HG03354 (cell line): ENCODE data around the gene ANP32B.
"Not testable (repeated sequence)": the region's sequence is repeated elsewhere in the genome, so short reads cannot be mapped to it uniquely, and the experiment has no call there.

Experiments used
- ATAC-seq: cut with Tn5 transposase; IDR thresholded peaks from one replicate; pipeline ENCODE4 v1.9.1; 2021; ENCODE audit warnings: mild to moderate bottlenecking; ENCODE audit not compliant: unreplicated experiment, poor library complexity, severe bottlenecking

ANP32B gene

DNA sequence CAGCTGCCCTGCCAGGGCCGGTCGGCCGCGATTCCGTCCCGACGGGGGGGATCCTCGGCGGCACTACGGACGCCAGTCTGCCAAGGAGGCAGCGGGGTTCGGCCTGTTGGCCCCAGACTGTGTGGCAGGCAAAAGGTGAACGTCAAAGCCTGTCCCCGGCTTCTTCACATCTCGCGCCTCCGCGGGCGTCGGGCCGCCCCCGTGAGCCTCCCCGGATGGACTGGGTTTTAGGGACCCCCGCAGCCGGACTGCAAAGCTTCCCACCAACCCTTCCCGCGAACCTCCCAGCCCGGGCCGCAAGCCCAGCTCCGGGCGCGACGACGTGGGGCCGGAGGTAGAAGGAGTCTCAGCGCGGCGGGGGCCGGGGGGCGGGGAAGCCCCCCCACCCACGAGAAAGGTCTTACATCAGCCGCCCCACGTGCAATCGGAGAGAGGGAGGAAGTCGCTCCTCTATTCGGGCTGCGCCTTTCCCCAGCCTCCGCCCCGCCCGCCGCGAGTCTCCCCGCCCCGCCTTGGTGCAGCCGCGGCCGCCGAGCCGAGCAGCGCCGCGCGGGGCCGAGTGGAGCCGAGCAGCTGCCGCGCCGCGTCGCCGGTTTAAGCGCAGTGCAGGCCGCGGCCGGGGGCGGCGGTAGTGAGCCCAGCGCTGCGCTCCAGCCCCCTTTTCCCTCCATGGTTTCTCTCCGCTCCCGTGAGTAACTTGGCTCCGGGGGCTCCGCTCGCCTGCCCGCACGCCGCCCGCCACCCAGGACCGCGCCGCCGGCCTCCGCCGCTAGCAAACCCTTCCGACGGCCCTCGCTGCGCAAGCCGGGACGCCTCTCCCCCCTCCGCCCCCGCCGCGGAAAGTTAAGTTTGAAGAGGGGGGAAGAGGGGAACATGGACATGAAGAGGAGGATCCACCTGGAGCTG lies at the start of gene ANP32B:
Gene ANP32B, plus strand, starts transcription at position 659 of the 906 bp plus-strand sequence. Its CDS starts 215 bp downstream, at position 874.
- ATAC-seq = peak; percentile 73

DNA sequence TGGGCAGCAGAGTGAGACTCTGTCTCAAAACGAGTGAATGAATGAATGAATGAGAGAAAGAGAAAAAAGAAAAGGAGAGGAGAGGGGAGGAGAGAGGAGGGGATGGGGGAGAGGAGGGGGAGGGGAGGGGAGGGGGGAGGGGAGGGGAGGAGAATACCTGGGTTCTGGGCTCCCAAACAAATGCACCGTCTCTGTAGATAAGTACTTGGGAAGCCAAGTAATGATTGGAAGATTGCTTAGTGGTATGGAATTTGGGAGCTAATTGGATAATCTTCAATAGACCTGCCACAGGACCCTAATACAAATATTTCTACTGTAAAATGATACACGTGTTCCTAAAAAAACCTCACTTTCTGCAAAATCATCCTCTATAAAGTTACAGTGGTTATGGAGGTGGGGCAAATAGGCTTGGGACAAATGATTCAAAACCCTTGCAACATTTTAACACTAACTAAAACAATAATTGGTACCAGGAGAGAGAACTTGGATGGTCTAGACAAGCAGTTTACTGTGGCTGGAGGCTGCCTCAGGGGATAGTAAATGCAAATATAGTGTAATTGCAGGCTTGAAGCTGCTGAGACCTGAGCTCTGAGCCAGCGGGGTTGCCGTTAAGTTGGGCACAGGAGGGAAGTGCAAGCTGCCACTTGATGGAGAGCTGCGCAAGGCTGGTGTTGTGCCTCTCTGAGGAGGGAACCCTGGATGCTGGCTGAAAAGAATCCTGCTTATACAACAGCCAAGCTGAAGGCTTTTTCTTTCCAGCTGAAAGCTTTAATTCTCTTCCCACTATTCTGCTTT lies 48.6 kb upstream of the ANP32B start:
- no peak for ATAC-seq

DNA sequence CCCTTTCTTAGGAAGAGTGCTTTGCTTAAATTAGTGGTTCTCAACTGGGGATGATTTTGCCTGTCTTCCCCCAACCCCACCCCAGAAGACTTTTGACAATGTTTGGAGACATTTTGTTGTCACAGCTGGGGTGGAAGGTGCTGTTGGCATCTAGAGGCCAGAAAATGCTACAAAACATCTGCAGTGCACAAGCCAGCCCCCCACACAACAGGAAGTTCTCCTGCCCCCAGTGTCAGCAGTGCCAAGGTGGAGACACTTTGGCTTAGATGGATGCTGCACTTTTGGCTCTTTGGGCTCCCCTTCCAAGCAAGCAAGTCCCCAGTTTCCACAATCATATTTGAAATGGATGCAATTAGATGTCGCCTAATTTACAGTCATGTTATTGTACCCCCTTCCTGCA lies 47.9 kb upstream of the ANP32B start:
- no peak for ATAC-seq

DNA sequence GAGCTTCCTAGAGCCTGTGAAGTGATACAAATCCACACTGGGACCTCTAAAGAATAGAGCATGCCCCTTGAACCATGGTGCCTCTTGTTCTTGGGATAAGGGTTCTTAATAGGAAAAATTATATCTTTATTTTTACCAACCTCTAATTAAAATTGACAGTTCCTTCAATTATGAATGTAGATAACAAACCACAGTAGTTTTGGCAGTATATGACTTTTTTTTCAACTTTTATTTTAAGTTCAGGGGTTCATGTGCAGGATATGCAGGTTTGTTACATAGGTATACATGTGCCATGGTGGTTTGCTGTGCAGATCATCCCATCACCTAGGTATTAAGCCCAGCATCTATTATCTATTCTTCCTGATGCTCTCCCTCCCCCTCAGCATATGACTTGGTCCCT lies 46.1 kb upstream of the ANP32B start:
- ATAC-seq = no peak

DNA sequence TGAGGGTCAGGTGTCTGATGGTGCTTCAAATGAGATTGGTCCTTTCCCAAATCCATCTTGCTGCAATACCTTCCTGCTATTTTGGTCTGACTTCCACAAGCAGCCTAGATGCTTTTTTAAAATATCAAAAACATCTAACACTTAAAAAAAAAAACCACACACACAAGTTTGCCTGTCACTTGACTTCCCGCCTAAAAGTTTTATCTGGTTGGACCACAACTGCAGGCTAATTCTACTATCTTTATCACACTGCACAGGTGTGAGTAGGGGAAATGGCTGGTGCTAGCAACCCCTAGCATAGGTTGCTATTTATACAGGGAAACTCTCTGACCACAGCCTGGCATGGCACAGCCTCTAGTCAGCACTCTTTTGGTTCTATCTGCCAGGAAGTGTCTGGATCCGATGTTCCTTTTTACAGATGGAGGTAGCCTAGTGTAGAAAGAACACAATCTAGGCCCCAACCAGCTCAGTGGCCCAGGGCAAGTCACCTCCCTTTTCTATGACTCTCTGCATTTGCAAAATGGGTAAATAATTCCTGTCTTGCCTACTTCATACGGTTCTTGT lies 45.0 kb upstream of the ANP32B start, which contains the start of gene HEMGN:
Gene HEMGN, minus strand, starts transcription at position 92 of the 564 bp plus-strand sequence. Its CDS starts 36 bp downstream, at position 56.
- ATAC-seq = peak; percentile 75

DNA sequence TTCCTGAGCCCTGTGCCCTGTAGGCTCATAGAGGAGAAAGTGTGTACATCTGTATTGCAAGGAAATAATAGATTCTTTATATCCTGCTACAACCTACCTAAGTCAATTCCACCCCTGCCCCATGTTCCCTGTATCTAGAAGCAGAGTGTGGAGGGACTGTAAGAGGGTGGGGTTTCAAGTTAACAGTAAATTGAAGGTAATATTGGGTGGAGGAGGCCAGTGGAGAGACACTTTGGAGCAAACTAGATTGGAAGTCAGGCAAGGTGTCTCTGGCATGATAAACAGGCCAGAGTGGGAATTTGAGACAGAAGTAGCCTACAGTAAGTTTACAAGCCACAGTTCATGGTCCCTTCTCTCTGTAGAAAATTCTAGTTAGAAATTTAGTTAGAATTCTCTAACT lies 42.9 kb upstream of the ANP32B start:
- ATAC-seq = no peak

DNA sequence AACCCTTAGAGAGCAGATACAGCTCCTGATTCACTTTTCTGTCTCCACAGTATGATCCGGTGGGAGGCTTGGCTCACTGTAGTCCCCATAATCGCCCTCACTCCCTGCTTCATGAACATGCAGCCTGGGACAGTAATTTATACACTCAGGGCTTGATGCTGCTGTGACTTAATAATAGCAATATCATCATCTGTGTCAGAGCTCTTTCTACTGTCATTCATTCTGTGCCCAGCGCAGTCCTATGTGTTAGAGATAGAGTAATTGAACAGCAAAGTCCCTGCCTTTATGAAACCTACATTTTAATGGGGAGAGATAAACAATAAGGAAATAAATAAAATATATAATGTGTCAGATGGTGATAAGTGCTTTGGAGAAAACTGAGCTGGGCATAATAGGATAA lies 42.4 kb upstream of the ANP32B start:
- no peak for ATAC-seq

DNA sequence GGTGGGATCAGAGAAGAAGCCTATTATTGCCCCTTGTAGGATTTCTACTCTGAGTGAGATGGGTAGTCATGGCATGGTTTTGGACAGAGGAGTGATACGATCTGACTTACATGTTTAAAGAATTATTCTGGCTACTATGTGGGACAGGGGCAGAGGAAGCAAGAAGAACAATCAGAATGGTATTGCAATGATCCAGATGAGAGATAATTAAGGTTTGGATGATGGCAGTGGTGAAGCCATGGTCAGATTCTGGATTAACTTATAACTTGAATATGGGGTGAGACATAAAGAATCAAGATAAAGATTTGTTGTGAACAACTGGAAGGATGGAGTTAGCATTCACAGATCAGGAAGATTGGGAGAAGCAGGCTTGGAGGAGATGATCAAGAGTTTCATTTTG lies 41.8 kb upstream of the ANP32B start:
- no peak for ATAC-seq

DNA sequence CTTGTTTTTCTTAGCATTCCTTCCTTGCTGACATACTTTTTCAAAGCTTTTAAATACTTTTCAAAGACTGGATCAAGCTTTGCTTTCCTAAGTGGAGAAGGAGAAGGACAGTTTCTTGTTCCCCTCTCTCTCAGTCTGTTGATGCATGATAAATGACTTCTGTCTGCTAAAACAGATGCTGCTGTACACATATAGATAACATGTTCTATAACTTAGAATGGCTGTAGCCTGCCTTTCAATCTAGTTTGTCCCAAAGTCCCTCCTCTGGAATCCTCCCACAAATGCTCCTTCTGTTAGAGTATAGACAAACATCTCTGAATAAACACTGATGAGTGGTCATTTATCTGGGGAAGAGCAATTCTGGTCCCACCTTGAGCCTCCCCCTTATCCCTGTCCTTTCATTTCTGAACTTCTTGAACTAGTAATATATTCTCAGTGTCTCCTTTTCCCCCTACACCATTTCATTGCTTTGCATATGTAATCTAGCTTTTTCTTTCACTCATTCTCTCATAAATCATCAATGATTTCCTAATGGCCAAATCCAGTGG lies 39.8 kb upstream of the ANP32B start:
- ATAC-seq = no peak

DNA sequence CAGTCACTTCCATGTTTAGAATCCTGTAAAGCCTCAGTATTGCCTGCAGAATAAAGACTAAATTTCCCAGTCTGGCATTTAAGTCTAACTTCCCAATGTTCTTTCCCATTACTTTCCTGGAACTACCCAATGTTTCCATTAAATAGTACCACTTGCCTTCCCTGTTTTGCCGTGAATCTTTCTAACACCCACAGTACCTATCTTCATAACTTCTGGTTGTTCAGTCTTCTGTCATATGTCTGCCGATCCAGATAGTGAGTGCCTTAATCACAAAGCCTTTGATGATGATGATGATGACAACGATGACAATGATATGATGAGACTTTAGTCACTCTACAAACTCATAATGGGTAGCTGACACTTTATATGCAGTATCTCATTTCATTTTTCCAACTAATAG lies 38.5 kb upstream of the ANP32B start:
- ATAC-seq = no peak

DNA sequence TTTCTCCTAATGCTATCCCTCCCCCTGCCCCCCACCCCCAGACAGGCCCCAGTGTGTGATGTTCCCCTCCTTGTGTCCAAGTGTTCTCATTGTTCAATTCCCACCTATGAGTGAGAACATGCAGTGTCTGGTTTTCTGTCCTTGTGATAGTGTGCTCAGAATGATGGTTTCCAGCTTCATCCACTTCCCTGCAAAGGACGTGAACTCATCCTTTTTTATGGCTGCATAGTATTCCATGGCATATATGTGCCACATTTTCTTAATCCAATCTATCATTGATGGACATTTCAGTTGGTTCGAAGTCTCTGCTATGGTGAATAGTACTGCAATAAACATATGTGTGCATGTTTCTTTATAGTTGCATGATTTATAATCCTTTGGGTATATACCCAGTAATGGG lies 37.7 kb upstream of the ANP32B start:
- not testable (repeated sequence) for ATAC-seq

DNA sequence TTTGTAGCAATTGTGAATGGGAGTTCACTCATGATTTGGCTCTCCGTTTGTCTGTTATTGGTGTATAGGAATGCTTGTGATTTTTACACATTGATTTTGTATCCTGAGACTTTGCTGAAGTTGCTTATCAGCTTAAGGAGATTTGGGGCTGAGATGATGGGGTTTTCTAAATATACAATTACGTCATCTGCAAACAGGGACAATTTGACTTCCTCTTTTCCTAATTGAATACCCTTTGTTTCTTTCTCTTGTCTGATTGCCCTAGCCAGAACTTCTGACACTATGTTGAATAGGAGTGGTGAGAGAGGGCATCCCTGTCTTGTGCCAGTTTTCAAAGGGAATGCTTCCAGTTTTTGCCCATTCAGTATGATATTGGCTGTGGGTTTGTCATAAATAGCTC lies 36.0 kb upstream of the ANP32B start:
- ATAC-seq = not testable (repeated sequence)

DNA sequence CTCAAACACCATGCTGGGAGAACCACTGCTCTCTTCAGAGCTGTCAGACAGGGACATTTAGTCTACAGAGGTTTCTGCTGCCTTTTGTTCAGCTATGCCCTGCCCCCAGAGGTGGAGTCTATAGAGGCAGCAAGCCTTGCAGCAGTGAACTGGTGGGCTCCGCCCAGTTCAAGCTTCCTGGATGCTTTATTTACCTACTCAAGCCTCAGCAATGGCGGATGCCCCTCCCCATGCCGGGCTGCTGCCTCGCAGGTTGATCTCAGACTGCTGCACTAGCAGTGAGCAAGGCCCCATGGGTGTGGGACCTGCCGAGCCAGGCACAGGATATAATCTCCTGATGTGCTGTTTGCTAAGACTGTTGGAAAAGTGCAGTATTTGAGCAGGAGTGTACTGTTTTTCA lies 32.3 kb upstream of the ANP32B start:
- not testable (repeated sequence) for ATAC-seq

DNA sequence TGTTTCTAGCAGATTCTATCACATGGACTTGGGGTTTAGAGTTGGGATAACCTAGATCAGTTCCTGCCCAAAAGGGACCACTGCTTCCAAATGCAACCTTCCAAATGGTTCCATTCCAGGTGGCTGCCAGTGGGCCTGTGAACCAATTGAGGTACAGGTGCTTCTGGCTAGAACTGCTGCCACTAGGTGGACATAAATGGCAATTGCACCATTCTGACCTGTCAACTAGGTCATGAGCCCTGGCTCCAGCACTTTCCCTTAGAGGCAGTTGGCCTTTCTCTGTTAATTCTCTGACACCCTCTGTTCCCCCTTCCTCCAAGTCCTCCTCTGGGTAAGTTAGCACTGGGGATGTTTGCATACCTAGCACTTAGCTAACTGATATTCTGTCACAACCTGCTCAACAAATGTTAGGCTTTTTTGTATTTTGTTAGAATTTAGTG lies 28.6 kb upstream of the ANP32B start:
- peak; percentile 79 for ATAC-seq

DNA sequence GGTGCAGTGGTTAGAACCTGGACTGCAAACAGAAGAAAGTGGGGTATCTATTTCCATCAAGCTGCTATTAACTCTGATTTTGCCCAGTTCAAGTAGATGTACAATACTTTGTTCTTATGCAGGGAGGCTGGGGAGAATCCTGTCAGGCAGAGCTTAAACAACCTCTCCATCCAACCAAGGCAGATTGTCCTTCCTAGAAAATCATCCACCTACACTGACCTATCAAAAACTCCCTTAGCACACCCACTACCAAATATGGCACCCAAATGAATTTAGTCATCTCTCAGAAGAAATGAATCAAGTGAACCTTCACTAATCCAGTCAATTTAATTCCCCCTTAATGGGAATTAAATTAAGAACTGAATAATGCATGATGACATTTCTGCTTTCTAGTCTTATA lies 26.8 kb upstream of the ANP32B start:
- no peak for ATAC-seq

DNA sequence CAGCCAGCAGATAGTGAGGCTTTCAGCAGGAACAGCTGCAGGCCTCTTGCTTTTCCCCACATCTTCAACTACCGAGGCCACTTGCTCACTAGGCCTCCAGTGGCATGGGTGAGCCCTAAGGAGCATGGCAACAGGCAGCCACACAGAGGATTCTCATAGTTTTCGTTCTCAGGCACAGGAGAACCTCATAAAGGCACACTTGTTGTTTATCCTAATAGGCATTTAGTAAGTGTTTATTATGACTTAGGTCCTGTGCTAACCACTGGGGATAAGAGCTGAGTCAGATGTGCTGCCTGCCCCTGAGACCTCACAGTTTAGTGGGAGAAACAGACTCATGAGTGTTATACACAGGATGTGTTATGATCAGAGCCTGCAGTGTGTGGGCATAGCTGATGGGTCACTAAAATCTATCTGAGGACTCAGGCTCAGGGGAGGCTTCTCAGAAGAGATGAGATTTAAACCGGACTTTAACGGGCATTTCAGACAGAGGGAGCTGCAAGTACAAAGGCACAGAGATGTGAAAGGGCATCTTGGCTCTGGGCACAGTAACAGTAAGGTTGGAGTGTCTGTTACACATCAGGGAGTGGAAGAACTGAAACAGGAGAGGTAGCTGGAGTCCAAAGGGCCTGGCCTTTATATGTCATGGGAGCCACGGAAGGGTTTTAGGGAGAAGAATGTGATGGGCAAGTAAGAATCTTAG lies 24.2 kb upstream of the ANP32B start:
- no peak for ATAC-seq

DNA sequence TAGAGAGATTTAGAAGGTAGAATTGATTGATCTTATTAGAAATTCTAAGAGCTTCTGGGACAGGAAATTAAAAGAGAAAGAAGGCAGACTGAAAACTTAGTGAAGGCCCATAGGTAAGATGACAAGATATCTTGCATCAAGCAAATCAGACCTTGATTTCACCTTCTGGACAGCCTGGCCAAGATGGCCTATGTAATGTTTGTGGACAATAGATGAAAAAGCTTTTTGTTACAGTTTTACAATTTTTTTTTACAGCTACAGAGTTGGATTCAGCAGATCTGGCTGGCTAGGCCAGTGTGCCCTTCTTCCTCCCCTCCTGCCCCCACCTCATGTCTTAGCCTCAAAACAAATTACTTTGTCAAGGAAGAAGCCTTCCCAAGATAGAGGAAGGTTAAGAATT lies 23.6 kb upstream of the ANP32B start:
- no peak for ATAC-seq

DNA sequence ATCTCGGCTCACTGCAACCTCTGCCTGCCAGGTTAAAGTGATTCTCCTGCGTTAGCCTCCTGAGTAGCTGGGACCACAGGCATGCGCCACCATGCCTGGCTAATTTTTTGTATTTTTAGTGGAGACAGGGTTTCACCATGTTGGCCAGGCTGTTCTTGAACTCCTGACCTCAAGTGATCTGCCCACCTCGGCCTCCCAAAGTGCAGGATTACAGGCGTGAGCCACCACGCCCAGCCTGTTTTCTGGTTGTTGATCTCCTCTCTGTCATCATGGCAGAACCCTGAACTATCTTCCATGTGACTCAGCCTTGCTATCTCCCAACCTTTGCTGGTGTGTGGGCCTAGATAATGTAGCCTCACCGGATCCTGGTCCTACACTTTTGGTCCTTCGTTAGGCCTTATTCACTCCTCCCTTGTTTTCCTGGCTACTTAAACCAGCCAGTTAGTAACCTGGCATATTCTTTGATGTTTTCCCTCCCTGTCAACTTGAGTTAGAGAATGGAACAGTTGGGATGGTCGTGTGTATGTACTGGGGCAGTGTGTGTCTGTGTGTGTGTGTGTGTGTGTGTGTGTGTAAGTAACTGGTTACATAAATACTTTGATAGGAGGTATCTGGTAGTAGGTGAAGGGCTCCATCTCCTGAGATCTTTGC lies 22.3 kb upstream of the ANP32B start:
- not testable (repeated sequence) for ATAC-seq

DNA sequence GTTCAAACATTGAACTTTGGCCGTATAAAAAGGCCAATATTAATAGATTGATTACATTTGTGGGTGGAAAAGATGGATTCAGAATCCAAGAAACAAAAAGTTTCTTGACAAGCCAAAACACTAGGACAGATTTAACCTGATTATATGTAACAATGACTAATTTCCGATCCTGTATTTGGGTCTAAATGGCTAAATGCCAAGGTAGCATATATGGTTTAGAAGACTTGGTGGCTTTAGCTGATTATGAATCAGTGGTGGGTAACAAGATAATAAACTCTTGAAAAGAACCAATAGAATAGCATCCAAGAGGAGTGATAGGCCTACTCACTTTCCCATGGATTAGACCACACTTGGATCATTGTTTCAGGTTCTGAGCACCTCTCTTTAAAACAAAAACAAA lies 21.8 kb upstream of the ANP32B start:
- no peak for ATAC-seq
